Tibial nerve (tissue), 4 donors: ENCODE data around the gene ALPL. TPM values are rescaled to one million over a fixed set of nuclear protein-coding genes. Genes with fewer than 3 reads are reported as not detected.

Experiments
- DNase-seq, 2 donors: peaks; one replicate each; pipeline ENCODE4 v3.0.0-alpha.2; 2019; ENCODE audit warnings: low spot score in 2 of 2
- H3K27ac ChIP-seq, 4 donors: fragments of 200-600 bp; sonication (generic) in 3 of 4; one replicate each; pipeline ENCODE4 v1.5.1; 2017 to 2019; ENCODE audit warnings: mild to moderate bottlenecking in 1 of 4
- H3K27me3 ChIP-seq, 2 donors: fragments of 200-600 bp; sonication (generic) in 1 of 2; one replicate each; pipeline versions ENCODE4 v1.5.1 to v1.6.0; 2017 to 2019
- H3K36me3 ChIP-seq, 3 donors: fragments of 200-600 bp; sonication (generic); one replicate each; pipeline ENCODE4 v1.5.1; 2018 to 2019
- H3K4me1 ChIP-seq, 4 donors: fragments of 200-600 bp; sonication (generic) in 3 of 4; one replicate each; pipeline ENCODE4 v1.5.1; 2017 to 2019
- H3K4me3 ChIP-seq, 4 donors: fragments of 200-600 bp; sonication (generic) in 3 of 4; one replicate each; pipeline ENCODE4 v1.5.1; 2017 to 2019; ENCODE audit warnings: mild to moderate bottlenecking in 1 of 4, moderate library complexity in 1 of 4
- H3K9me3 ChIP-seq, 4 donors: fragments of 200-600 bp; sonication (generic) in 3 of 4; one replicate each; pipeline ENCODE4 v1.5.1; 2017 to 2019
- CTCF ChIP-seq, 5 experiments: fragments of 200-600 bp in 3 of 5; fragments of 450-650 bp in 2 of 5; sonication (generic) in 3 of 5; IDR thresholded peaks; one replicate each; pipeline ENCODE4 v1.5.1; 2016 to 2019; ENCODE audit warnings: antibody characterized with exemption in 5 of 5, mild to moderate bottlenecking in 3 of 5, moderate library complexity in 2 of 5
- EP300 ChIP-seq, 2 donors: sonication (generic); formaldehyde crosslinking; IDR thresholded peaks; one replicate each; pipeline ENCODE4 v1.6.1; 2017; ENCODE audit warnings: antibody characterized with exemption in 2 of 2, mild to moderate bottlenecking in 1 of 2
- POLR2A ChIP-seq, 2 donors: fragments of 450-650 bp; IDR thresholded peaks; one replicate each; pipeline ENCODE4 v1.6.1; 2017; ENCODE audit warnings: antibody characterized with exemption in 2 of 2, mild to moderate bottlenecking in 2 of 2, moderate library complexity in 2 of 2
- WGBS, 2 donors: methylation state at CpG; one replicate each; pipeline ENCODE4 v1.1.5; 2018; 5-methylcytosine and 5-hydroxymethylcytosine counted together
- total RNA-seq, 4 donors: library from RNA; depleted of rRNA; stranded (reverse); fragments of >200 nt; gene quantifications; one replicate each; pipeline ENCODE4 v1.1.0, GENCODE V29; 2016

Gene ALPL
- total RNA-seq, 4 donors from 2014 or later = 3.9 to 19.2 (median 7.5) TPM

GRCh38 chr1:21607549-21608529, 98.6 kb downstream of the ALPL start:
- no peak for TF ChIP-seq EP300 (IDR thresholded peaks at IDR 0.05)
- TF ChIP-seq POLR2A (IDR thresholded peaks at IDR 0.05) = no peak
- TF ChIP-seq CTCF (IDR thresholded peaks at IDR 0.05) = no peak
- Histone ChIP-seq H3K36me3 (peaks cover 0 to 46% (median 0%) of the 10 kb centered on the region in 3 donors), H3K4me3 (no peak overlapping the region), H3K27me3 (no peaks in the 10 kb centered on the region), H3K4me1 (peaks cover 0 to 10% (median 0%) of the 10 kb centered on the region in 4 donors), H3K27ac (no peak overlapping the region), H3K9me3 (no peaks in the 10 kb centered on the region)
- WGBS, 2 donors = 35 to 38% methylated on average over 35 to 37 of the region's 37 CpGs
- peak in 1 of 2 donors; percentile 35 for DNase-seq

DNA sequence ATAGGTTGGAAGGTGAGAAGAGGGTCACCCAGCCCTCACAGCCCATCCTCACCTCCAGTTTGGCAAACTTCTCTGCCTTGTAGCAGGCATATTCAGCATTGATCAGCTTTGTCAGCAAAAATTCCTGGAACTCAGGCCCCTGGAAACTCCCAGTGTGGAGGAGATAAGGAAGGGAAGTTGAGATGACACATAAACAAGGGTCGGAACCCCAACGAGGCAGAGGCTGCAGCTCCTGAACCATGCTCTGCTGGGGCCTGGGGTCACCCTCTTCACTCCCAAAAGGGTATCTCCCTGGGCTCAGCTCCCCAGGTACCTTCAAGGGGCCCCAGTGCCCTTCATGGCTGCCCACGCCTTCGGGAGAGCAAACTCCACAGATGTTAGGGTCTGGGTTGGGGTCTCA, 99.6 kb downstream of the ALPL start:
- Histone ChIP-seq H3K4me1 (peaks cover 0 to 10% (median 0%) of the 10 kb centered on the region in 4 donors), H3K4me3 (no peak overlapping the region), H3K36me3 (peaks cover 0 to 46% (median 0%) of the 10 kb centered on the region in 3 donors), H3K27me3 (no peaks in the 10 kb centered on the region), H3K27ac (no peak overlapping the region), H3K9me3 (no peaks in the 10 kb centered on the region)
- DNase-seq = no peak
- WGBS, 2 donors = 64 to 72% methylated on average over 4 of the region's 4 CpGs
- TF ChIP-seq CTCF (IDR thresholded peaks at IDR 0.05) (no peak), POLR2A (IDR thresholded peaks at IDR 0.05) (no peak), EP300 (IDR thresholded peaks at IDR 0.05) (no peak)

- TF ChIP-seq POLR2A (IDR thresholded peaks at IDR 0.05) = no peak
- Histone ChIP-seq H3K27me3 (no peaks in the 10 kb centered on the region), H3K36me3 (peaks cover 0 to 53% (median 0%) of the 10 kb centered on the region in 3 donors), H3K4me3 (no peak overlapping the region), H3K27ac (no peak overlapping the region), H3K9me3 (no peaks in the 10 kb centered on the region), H3K4me1 (peaks cover 0 to 10% (median 0%) of the 10 kb centered on the region in 4 donors)
- WGBS, 2 donors = 62 to 87% methylated on average over 9 to 16 of the region's 16 CpGs
- no peak for DNase-seq
Observed at GRCh38 chr1:21610027-21610426, 100.8 kb downstream of the ALPL start.

GRCh38 chr1:21610989-21611785, 102.0 kb downstream of the ALPL start:
- Histone ChIP-seq H3K27ac (no peak overlapping the region), H3K4me3 (no peak overlapping the region), H3K36me3 (peaks cover 0 to 49% (median 0%) of the 10 kb centered on the region in 3 donors), H3K27me3 (no peaks in the 10 kb centered on the region), H3K9me3 (no peaks in the 10 kb centered on the region), H3K4me1 (peaks cover 0 to 10% (median 0%) of the 10 kb centered on the region in 4 donors)
- no peak for TF ChIP-seq CTCF (IDR thresholded peaks at IDR 0.05)
- no peak for TF ChIP-seq POLR2A (IDR thresholded peaks at IDR 0.05)
- no peak for TF ChIP-seq EP300 (IDR thresholded peaks at IDR 0.05)
- no peak for DNase-seq
- 79 to 87% methylated on average over 20 to 21 of the region's 21 CpGs for WGBS, 2 donors

GRCh38 chr1:21612057-21612456, 102.8 kb downstream of the ALPL start:
- 91 to 93% methylated on average over 13 of the region's 13 CpGs for WGBS, 2 donors
- Histone ChIP-seq H3K4me1 (peaks cover 0 to 10% (median 0%) of the 10 kb centered on the region in 4 donors), H3K9me3 (no peaks in the 10 kb centered on the region), H3K27me3 (no peaks in the 10 kb centered on the region), H3K4me3 (no peak overlapping the region), H3K27ac (no peak overlapping the region), H3K36me3 (peaks cover 0 to 56% (median 0%) of the 10 kb centered on the region in 3 donors)
- no peak for DNase-seq
- TF ChIP-seq CTCF (IDR thresholded peaks at IDR 0.05) = no peak
- TF ChIP-seq POLR2A (IDR thresholded peaks at IDR 0.05) = no peak
- TF ChIP-seq EP300 (IDR thresholded peaks at IDR 0.05) = no peak
